Middle frontal gyrus (tissue), 1 donor: ENCODE data around the gene STK32B.

Source experiments
- DNase-seq: peaks from one replicate; pipeline ENCODE4 v3.0.0-alpha.2; 2015; ENCODE audit warnings: low spot score; ENCODE audit errors: extremely low spot score

STK32B gene

DNA sequence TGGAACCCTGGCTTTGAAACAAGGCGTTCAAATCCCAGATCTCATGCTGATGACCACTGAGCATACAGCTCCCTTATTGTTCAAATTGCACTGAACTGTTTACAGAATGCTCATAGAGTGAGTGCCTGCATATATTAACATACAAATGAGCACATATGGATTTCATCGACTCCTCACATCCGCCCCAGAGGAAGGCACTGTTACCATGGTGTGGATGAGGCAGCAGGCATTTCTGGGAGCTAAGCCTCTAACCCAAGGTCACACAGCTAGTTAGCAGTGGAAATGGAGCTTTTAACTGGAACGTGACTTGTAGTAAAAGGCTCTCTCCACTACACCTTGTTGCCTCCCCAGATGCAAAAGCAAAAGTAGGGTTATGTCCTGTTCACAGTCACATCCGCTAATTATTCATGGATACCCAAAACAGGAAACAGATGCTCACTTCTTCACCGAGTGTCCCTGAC is 289.7 kb downstream of the STK32B start:
- DNase-seq = no peak

DNA sequence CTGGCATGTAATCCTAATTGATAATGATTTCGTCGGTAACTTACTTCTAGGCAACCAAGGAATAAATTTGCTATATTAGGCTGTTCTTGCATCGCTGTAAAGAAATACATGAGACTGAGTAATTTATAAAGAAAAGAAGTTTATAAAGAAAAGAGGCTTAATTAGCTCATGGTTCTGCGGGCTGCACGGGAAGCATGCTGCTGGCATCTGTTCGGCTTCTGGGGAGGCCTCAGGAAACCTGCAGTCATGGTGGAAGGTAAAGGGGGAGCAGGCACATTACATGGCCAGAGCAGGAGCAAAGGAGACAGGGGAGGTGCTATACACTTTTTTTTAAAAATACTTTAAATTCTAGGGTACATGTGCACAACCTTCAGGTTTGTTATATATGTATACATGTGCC is 290.2 kb downstream of the STK32B start:
- no peak for DNase-seq

DNA sequence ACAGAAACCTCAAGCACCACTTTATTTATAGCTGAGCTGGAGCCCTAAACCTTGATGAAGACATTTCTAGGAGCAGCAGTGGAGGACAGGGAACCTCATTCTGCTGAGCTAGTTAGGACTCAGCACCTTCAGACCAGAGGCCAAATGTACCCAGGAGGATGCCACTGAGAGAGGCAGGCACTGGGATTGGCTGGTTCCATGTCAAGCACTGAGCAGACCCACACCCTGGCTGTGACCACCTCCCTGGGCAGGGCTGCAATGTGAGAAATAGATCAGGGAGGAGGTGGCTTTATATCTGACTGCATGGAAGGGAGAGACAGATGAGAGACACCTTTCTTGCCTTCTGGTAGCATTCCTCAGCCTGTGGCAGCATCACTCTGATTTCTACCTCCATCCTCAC is 304.6 kb downstream of the STK32B start:
- no peak for DNase-seq

DNA sequence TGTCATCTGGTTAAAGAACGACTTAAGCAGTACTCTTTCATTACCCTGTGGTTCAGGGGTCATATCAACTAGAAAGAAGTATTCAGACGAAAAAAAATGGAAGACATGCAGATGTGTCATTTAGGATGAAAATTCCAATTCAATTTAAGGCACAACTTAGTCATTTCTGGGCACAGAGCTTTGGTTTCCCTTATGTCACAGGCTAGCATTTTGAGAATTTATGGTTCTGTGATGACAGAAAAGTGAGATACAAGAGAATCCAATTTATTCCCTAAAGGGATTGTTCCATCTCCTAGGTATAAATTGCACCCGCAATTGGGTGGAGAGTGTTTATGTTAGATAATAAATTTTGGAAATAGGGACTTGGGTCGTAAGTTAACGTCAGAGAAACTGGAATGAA is 306.6 kb downstream of the STK32B start:
- no peak for DNase-seq

DNA sequence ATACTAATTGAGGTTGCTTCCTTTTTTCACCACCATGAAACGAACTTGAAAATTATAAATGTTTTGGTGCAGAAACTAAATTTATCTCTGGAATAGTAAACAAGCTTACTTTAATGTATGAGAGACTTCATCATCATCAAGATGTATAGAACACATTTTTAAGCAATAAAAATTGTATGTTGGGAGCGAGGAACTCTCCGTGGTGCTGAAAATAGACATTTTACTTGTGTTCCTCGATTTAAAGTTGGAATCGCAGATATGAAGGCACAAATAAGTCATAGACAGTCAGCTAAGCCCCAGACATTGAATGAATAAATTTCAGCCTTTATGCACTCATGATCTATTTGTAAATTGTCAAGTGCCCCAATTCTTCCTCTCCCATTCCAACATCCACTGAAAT is 310.7 kb downstream of the STK32B start:
- DNase-seq = no peak

DNA sequence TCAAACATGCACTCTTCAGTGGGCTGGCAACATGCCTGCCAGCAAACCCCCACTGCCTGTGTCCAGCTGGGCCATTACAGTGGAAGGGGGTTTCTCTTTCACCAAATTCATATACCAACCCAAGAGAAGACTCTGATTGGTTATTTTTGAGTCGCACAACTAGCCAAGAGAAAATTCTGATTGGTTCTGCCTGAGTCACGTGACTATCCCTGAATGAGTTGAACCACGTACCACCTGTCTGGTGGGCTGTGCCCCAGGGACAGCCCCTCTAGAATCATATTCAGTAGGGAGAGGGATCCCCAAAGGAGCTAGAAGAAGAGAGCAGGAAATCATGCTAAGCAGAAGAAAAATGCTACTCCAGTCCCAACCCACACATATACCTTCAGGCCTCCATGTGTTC is 313.1 kb downstream of the STK32B start:
- DNase-seq = no peak

DNA sequence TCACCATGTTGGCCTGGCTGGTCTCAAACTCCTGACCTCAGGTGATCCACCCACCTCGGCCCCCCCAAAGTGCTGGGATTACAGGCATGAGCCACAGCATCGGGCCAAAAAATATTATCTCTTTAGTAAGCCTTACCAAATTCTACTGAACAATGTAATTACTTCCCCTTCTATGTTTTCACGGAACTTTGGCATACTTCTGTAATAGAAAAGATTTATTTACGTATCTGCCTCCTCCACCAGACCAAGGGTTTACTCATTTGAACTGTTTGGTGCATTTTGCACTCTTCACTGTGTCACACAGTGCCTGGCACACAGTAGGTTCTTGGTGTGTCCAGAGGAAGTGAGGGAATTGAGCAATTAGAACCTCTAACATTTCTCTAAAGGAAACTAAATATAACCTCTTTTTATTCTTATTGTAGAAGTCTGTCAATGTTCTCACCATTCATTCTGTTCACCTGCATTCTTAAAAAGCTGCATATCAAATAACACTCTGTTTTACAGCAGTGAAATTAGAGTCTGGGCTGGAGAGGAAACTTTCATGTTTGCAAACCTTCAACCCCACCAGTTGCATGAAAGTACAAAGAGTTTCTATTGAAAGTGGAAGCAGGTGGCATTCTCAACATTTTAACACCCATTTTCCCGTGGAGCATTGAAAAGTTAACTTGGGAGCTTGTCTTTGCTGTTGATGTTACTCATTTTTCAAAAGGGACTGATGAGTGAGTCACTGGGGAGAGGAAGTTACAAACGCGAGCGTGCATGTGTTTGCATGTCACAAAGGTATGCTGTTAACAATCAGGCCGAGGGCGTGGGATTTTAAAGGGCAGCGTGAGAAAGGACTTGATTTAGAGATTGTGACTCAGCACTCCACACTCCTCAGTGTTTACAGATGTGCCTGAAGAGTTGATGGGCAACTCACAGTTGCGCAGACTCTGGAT is 314.1 kb downstream of the STK32B start:
- no peak for DNase-seq

DNA sequence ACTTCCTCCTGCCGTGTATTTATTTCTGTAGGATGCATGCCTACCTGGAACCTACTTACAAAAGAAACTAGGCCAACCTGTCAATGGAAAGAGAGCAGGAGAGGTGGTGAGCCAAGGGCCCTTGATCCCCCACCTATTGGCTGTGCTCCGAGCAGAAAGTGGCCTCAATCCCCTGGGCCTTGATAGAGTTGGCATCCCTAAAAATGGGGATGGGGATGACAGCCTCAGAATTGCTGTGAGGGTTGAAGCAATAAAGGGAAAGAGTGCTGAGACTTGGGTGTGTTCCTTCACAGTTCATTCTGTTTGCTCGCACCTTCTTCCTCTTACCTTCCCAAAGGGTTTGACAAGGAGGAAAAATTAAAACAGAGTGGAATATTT is 314.7 kb downstream of the STK32B start:
- no peak for DNase-seq

DNA sequence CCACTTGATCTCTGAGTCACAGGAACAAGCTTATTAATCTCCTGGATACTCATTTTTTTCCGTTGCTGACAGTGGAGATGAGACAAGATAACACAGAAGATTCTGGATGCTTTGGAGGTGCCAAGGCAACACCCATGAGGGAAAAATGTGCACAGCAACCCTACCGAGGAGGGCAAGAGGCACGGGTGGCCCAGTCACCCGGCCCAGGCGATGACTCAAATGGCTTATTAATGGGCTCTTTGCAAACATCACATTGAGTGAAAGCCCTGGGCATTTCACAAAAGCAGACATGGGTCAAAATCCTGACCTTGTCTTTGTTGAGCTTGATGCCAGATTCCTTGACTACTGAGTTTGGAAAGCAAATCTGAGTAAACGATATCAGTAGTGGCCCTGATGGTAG is 315.1 kb downstream of the STK32B start:
- DNase-seq = no peak

DNA sequence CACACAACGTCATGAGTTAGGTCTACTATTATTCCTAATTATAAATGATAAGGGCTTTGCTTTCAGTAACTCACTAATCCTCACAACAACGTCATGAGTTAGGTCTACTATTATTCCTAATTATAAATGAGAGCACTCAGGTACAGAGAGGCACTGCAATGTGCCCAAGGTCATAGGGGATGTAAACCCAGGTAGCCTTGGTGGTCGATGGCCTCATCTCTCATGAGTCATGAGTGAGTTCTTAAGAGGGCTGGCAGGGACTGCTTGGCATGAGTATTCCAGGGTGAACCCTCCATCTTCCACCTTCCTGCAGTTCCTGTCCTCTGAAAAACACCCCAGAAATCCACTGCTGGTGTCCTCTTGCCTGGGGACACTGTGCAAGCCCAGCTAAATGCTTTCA is 317.1 kb downstream of the STK32B start:
- DNase-seq = no peak

DNA sequence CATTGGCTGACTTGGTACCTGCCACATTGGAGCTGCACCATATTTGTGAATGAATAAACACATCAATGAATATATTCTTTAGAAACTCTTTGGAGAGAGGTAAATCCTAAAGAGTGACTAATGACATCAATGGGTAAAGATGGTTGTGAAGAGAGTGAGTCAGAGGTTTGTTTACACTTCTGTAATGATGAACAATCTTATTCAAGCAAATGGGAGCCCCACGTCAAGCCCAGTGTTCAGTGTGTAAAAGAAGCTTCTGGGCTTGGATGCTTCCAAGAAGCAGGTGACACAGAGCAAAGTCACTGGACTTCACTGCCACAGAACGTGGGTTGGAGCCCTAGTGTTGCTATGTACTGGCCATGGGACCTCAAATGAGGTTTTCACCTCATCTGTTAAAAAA is 319.0 kb downstream of the STK32B start:
- no peak for DNase-seq

DNA sequence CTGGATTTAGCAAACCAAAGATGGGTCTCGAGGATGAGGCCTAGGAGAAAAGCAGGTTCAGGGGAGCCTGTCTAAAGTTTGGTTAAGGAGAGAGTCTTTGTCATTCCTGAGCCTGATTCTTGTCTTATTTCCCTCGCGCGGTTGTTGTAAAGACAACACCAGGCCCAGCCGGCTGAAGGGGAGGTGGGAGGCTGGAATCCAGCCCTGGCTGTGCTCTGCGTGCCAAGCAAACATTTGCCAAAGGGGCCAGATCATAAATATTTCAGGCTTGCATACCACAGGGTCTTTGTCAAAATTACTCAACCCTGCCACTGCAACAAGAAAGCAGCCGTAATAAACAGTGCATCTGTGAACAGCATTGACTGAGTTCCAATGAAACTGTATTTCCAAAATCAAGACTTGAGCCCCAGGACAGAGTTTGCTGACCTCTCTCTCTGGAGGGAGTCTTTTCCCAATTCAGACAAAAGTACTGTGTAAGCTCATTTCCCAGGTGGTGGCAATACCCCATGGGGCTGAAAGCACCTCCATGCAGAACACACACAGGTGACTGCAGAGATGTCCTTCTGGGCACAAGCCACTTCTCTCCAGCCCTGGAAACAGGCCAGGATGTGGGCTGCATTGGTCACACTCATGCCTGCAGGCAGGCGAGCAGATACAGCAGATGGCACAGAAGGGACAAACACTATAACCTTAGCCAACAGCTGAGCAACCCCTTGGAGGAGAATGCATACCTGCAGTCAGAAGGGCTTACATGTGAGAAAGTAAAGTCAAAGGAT is 320.3 kb downstream of the STK32B start:
- no peak for DNase-seq

DNA sequence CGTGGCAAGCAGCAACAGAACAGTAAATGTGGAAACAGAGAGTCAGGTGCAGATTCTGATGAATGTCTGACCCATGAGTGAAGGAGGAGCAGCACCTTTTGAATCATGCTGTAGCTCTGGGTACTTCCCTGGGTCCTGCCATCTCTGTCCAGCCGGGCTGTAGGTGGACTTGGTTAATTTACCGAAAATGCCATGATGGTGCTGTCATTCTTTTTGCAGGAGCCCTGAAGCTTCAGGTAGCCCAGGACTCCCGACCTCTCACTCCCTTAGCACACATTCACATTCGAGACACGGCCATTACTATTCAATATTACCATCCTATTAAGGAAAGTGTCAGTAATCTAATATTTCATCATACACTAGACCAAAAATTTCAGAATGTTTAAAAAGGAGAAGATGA is 320.9 kb downstream of the STK32B start:
- no peak for DNase-seq

DNA sequence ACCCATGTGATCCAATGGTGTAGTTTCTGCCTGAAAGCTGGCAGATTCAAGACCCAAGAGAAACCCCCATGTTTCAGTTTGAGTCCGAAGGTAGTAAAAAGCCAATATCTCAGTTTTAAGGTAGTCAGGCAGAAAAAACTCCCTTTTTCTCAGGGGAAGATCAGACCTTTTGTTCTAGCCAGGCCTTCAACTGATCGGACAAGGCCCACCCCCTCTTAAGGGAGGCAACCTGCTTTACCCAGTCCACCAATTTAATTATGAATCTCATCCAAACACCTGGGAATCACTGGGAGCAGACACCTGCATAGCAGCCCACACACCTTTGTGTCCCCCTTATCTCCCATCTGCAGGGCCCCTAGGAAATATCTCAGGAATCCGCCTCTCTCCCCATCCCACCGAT is 322.0 kb downstream of the STK32B start:
- DNase-seq = no peak

DNA sequence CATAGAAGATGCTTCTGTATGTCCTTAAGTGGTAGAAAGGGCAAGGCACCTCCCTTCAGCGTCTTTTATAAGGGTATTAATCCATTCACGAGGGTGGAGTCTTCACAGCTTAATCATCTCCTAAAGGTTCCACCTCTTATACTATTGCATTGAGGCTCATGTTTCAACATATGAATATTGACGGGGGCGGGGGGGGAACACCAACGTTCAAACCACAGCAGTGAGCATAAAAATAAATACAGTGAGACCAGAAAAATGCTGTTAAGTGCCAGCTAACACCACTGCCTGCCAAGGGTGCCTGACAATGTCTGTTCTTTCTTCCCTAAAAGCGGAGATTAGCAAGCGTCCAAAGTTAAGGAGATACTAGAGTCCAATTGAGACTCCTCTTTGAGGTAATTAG is 323.3 kb downstream of the STK32B start:
- DNase-seq = no peak

DNA sequence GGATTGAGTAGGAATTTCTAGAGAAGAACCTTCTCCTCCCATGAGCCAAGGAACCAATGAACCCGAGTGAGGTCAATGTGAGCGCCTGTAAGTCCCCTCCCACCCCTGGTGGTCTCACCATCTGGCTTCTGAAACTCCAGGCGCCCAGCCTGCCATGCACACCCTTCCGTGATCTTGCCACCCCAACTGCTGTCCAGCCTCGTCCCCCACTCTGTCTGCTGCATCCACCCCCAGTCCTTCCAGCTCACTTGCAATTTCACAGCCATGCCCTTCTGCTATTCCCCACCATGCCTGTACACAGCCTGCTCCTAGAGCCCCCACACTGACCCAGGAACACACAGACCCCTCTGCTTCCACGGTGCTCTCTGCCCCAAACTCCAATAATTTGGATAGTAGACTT is 323.7 kb downstream of the STK32B start:
- DNase-seq = no peak

DNA sequence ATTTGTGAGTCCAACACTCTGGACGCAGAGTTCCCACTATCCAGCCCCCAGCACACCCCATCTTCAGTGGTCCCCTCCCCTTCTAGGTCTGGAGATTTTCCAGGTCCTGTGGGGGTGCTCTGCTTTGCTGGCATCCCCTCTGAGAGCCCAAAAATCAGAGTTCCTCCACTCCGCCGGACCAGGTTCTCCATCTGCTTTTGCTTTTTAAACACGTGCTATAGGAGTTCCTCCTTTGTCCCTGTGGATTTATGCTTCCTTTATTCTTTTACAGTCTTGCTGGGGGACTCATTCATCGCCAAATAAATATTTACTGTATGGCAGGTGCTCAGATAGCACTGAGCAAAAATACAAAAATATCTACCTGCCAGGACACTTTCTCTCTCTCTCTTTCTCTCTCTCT is 324.7 kb downstream of the STK32B start:
- no peak for DNase-seq

DNA sequence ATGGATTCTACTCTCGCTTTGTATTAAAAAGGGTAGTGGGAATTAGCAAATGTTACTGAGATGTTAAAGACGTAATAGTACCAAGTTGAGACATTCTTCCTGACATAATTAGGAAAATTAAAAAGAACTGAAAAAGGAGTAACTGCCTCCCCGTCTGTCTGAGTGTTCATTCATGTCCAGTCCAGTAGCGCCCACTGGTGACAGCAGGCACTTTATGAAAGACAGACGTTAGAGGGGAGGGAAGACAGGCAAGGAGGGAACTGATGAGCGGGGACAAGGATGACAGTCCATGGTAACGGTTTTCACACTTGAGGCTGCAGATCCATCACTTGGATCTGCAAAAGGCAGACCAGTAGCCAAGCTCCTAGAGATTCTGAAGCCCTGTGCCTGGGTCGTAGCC is 326.7 kb downstream of the STK32B start:
- DNase-seq = no peak

DNA sequence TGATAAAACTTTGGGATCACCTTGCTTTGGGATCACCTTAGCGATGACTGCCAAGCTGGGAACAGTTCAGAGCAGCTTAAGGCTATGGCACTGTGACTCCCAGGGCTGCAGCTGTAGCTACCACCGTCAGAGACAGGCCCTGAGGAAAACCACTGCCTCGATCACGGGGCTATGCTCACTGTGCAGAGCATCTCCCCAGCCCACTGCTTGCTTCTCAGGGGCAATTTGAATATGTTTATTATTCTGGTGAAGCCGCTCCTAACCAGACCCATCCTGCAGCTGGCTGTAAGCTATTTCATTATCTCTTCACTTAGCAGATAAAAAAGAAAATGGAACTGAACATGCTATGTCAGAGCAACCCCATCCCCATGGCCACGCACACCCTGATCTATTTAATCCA is 328.6 kb downstream of the STK32B start:
- no peak for DNase-seq

DNA sequence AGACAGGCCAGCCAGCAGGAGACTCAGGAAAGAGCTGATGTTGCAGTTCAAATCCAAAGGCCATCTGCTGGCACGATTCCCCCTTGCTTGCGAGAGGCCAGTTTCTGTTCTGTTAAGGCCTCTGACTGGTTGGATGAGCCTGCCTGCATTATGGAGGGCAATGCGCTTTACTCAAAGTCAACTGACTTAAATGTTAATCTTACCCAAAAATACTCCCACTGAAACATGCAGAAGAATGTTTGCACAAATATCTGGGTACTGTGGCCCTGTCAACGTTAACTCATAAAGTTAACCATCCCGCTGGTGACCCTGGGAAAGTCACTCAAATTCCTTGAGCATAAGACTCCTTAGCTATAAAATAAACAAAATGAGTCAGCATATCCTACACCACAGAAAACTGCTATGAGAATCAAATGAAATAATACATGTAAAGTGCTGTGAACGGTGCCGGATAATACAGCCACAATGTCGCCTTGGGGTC is 330.7 kb downstream of the STK32B start:
- DNase-seq = no peak

DNA sequence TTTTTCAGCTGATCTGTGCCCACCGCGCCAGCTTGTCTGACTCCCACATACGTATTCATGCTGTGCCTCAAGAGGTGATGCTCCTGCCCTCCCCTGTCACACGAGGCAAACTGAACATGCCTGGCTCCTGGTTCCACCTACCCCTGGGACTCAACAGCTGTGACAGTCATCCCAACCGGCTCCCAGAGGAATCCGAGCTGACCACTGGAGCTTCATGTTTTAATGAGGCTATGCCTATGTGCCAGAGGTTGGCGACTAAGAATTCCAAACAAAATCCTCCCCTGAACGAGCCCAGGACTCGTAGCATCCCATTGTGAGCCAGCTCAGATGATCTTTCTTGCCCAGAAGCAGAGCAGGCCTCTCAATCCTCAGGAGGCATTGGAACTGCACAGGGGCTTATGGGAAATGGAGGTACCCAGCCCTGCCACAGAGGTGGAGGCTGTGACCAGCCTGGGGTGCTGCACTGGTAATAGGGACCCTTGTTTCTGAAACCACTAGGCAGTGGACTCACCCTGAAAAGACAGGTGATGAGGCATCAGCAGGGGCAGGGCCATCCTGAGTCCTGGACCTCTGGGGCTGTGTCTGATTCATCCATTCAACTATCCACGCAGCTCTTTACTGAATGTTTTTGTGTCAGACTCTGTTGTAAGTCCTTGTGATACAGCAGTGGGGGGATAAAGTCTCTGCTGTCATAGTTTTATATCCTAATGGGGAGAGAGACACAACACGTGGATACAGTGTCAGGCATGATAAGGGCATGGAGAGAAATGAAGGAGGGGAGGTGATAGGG is 332.1 kb downstream of the STK32B start:
- DNase-seq = no peak
